GM19035 (cell line): ENCODE data around the gene FHDC1.

ENCODE experiments used
- ATAC-seq: cut with Tn5 transposase; IDR thresholded peaks from one replicate; pipeline ENCODE4 v1.9.1; 2021; ENCODE audit not compliant: unreplicated experiment

The FHDC1 gene

GRCh38 chr4:153027866-153028265 is 91.7 kb downstream of the FHDC1 start:
- no peak for ATAC-seq

GRCh38 chr4:153028535-153028934 is 92.4 kb downstream of the FHDC1 start:
- no peak for ATAC-seq
